ENCODE results near the gene NNT.

DNA sequence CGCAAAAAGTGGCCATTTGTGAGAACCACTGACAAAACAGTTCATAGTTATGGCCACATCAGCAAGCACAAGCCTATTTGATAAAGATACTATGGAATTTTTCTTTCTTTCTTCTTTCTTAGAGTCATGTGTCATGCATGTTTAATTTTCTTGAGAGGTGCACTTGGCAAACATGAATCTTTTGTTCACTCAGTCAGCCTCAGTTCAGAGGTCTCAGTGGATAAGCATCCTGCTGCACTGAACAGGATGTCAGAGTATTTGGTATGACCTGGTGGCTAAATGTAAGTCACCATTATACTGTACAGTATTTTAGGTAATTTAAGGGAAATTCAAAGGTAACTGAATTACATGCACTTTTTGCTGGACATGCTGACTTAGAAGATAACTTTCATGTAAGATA, 5.4 kb downstream of the NNT start:
- TF ChIP-seq, protein P1, sequence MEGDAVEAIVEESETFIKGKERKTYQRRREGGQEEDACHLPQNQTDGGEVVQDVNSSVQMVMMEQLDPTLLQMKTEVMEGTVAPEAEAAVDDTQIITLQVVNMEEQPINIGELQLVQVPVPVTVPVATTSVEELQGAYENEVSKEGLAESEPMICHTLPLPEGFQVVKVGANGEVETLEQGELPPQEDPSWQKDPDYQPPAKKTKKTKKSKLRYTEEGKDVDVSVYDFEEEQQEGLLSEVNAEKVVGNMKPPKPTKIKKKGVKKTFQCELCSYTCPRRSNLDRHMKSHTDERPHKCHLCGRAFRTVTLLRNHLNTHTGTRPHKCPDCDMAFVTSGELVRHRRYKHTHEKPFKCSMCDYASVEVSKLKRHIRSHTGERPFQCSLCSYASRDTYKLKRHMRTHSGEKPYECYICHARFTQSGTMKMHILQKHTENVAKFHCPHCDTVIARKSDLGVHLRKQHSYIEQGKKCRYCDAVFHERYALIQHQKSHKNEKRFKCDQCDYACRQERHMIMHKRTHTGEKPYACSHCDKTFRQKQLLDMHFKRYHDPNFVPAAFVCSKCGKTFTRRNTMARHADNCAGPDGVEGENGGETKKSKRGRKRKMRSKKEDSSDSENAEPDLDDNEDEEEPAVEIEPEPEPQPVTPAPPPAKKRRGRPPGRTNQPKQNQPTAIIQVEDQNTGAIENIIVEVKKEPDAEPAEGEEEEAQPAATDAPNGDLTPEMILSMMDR (IDR thresholded peaks at IDR 0.05; ENCODE audit: control extremely low read depth in 1 of 3, insufficient read depth in 1 of 3, low read depth in 1 of 3, low read length in 3 of 3), result no peak
- no peak for TF ChIP-seq BCL11A (IDR thresholded peaks at IDR 0.05; ENCODE audit: low read depth in 2 of 2, low read length in 2 of 2)
- no peak for TF ChIP-seq POLR2AphosphoS5 (IDR thresholded peaks at IDR 0.05; ENCODE audit: low read depth, low read length)
- no peak for TF ChIP-seq POU5F1 (IDR thresholded peaks at IDR 0.05; ENCODE audit: low read depth, low read length)
- no peak for TF ChIP-seq E2F6 (IDR thresholded peaks at IDR 0.05)
